ENCODE measurements around the gene OR51S1.

- TF ChIP-seq, protein P1, sequence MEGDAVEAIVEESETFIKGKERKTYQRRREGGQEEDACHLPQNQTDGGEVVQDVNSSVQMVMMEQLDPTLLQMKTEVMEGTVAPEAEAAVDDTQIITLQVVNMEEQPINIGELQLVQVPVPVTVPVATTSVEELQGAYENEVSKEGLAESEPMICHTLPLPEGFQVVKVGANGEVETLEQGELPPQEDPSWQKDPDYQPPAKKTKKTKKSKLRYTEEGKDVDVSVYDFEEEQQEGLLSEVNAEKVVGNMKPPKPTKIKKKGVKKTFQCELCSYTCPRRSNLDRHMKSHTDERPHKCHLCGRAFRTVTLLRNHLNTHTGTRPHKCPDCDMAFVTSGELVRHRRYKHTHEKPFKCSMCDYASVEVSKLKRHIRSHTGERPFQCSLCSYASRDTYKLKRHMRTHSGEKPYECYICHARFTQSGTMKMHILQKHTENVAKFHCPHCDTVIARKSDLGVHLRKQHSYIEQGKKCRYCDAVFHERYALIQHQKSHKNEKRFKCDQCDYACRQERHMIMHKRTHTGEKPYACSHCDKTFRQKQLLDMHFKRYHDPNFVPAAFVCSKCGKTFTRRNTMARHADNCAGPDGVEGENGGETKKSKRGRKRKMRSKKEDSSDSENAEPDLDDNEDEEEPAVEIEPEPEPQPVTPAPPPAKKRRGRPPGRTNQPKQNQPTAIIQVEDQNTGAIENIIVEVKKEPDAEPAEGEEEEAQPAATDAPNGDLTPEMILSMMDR (conservative IDR thresholded peaks at IDR 0.05), result no peak
- TF ChIP-seq ZFX (IDR thresholded peaks at IDR 0.05), result no peak
Observed at GRCh38 chr11:4809246-4809645, 39.8 kb downstream of the OR51S1 start.

Measured in C4-2B (cell line).